ENCODE results near the gene POU3F3.

DNA sequence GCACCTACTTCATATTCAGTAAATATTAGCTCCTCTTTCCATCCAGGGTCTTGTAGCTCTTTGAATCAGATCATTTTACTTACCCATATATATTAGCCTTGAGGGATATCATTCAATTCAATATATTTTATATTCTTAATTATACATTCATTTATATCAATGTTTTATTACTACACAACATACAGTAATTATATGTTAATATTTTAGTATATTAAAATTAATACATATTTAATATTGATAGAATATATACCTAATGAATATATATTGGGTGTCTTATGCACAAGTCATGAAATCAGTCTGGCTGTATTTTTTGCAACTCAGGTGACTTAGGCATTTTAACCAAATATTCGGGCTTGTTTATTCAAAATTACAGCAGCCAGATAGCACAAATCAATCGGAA is 37.2 kb downstream of the POU3F3 start:
- TF ChIP-seq, protein P1, sequence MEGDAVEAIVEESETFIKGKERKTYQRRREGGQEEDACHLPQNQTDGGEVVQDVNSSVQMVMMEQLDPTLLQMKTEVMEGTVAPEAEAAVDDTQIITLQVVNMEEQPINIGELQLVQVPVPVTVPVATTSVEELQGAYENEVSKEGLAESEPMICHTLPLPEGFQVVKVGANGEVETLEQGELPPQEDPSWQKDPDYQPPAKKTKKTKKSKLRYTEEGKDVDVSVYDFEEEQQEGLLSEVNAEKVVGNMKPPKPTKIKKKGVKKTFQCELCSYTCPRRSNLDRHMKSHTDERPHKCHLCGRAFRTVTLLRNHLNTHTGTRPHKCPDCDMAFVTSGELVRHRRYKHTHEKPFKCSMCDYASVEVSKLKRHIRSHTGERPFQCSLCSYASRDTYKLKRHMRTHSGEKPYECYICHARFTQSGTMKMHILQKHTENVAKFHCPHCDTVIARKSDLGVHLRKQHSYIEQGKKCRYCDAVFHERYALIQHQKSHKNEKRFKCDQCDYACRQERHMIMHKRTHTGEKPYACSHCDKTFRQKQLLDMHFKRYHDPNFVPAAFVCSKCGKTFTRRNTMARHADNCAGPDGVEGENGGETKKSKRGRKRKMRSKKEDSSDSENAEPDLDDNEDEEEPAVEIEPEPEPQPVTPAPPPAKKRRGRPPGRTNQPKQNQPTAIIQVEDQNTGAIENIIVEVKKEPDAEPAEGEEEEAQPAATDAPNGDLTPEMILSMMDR (IDR thresholded peaks at IDR 0.05; ENCODE audit: low read depth, low read length, poor library complexity, severe bottlenecking), result no peak
- no peak for TF ChIP-seq EZH2phosphoT487 (IDR thresholded peaks at IDR 0.05; ENCODE audit: borderline replicate concordance, low read length)
